ENCODE data around the gene RYR3.

Gene RYR3

DNA sequence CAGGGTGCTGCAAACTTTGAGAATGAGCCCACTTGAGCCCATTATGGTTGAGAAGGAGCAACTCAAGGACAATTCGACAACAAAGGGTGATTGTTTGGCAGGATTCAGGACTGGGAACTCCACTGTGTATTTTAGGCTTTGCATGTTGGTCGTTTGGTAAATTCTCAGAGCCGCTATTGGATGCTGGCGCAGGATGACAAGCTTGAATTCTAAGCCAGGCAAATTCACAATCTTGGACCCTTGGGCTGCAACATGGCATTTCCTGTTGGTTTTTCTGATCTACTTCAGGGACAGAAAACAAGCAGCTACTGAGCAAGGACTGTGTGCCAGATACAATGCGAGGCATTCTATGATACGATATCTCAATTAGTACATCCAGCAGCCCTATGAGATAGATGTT lies 82.8 kb downstream of the RYR3 start:
- Histone ChIP-seq H3K9me2 (replicated peaks; ENCODE audit: low read depth, low read length) (no peaks in the 10 kb centered on the region), H3K27me3 (ENCODE audit: insufficient read depth, low read length, poor library complexity, severe bottlenecking) (no peaks in the 10 kb centered on the region), H3K9ac (ENCODE audit: low read depth, low read length, poor library complexity, severe bottlenecking) (no peak overlapping the region), H3K36me3 (ENCODE audit: insufficient read depth, low read length) (no peaks in the 10 kb centered on the region), H3K4me2 (ENCODE audit: low read depth, low read length, poor library complexity, severe bottlenecking) (no peak overlapping the region), H3K9me3 (ENCODE audit: insufficient read depth, low read depth, low read length) (no peaks in the 10 kb centered on the region), H2AFZ (ENCODE audit: low read length) (no peak overlapping the region), H4K20me1 (ENCODE audit: insufficient read depth, low read length, poor library complexity, severe bottlenecking) (no peaks in the 10 kb centered on the region), H3K4me3 (ENCODE audit: low read length, poor library complexity, severe bottlenecking) (no peak overlapping the region), H3F3A (ENCODE audit: low read depth) (no peaks in the 10 kb centered on the region), H3K79me2 (ENCODE audit: insufficient read depth, low read length) (no peaks in the 10 kb centered on the region), H3K4me1 (ENCODE audit: insufficient read depth, low read length, poor library complexity, severe bottlenecking) (no peaks in the 10 kb centered on the region)
- TF ChIP-seq EZH2phosphoT487 (IDR thresholded peaks at IDR 0.05; ENCODE audit: borderline replicate concordance) (no peak), CTCF (conservative IDR thresholded peaks at IDR 0.05; ENCODE audit: low read length) (no peak)

- Histone ChIP-seq H3K9me3 (ENCODE audit: insufficient read depth, low read depth, low read length) (no peaks in the 10 kb centered on the region), H3K9ac (ENCODE audit: low read depth, low read length, poor library complexity, severe bottlenecking) (no peak overlapping the region), H3K79me2 (ENCODE audit: insufficient read depth, low read length) (no peaks in the 10 kb centered on the region), H3K27me3 (ENCODE audit: insufficient read depth, low read length, poor library complexity, severe bottlenecking) (no peaks in the 10 kb centered on the region), H3K36me3 (ENCODE audit: insufficient read depth, low read length) (no peaks in the 10 kb centered on the region), H3K9me2 (replicated peaks; ENCODE audit: low read depth, low read length) (no peaks in the 10 kb centered on the region), H3K4me1 (ENCODE audit: insufficient read depth, low read length, poor library complexity, severe bottlenecking) (no peaks in the 10 kb centered on the region), H3K4me3 (ENCODE audit: low read length, poor library complexity, severe bottlenecking) (no peak overlapping the region), H3F3A (ENCODE audit: low read depth) (no peaks in the 10 kb centered on the region), H4K20me1 (ENCODE audit: insufficient read depth, low read length, poor library complexity, severe bottlenecking) (no peaks in the 10 kb centered on the region), H2AFZ (ENCODE audit: low read length) (no peak overlapping the region), H3K4me2 (ENCODE audit: low read depth, low read length, poor library complexity, severe bottlenecking) (no peak overlapping the region)
- TF ChIP-seq CTCF (conservative IDR thresholded peaks at IDR 0.05; ENCODE audit: low read length): no peak
- TF ChIP-seq EZH2phosphoT487 (IDR thresholded peaks at IDR 0.05; ENCODE audit: borderline replicate concordance): no peak
Observed at GRCh38 chr15:33395321-33395720, 84.6 kb downstream of the RYR3 start.

DNA sequence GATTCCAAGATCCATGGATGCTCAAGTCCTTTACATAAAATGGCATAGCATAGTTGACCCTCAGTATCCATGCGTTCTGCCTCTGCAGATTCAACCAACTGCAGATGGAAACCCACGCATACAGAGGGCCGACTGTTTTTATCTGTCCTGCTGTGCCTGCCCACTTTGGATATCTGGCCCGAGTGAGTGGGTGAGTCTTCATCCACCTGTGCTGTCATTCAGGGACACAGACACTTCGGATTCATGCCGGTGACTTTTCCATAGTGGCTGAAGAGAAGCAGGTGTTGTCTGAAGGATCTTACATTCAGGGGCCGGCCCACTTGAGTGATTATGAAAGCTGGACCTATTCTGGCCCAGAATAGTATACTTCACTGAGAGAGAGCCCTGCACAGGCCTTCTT lies 85.1 kb downstream of the RYR3 start:
- no peaks in the 10 kb centered on the region for H3F3A ChIP-seq (ENCODE audit: low read depth)
- no peaks in the 10 kb centered on the region for H3K79me2 ChIP-seq (ENCODE audit: insufficient read depth, low read length)
- H3K9ac ChIP-seq (ENCODE audit: low read depth, low read length, poor library complexity, severe bottlenecking): no peak overlapping the region
- H3K4me2 ChIP-seq (ENCODE audit: low read depth, low read length, poor library complexity, severe bottlenecking): no peak overlapping the region
- no peaks in the 10 kb centered on the region for H3K36me3 ChIP-seq (ENCODE audit: insufficient read depth, low read length)
- H4K20me1 ChIP-seq (ENCODE audit: insufficient read depth, low read length, poor library complexity, severe bottlenecking): no peaks in the 10 kb centered on the region
- TF ChIP-seq EZH2phosphoT487 (IDR thresholded peaks at IDR 0.05; ENCODE audit: borderline replicate concordance) (no peak), CTCF (conservative IDR thresholded peaks at IDR 0.05; ENCODE audit: low read length) (no peak)
- no peak overlapping the region for H2AFZ ChIP-seq (ENCODE audit: low read length)
- no peaks in the 10 kb centered on the region for H3K9me2 ChIP-seq (replicated peaks; ENCODE audit: low read depth, low read length)
- H3K4me1 ChIP-seq (ENCODE audit: insufficient read depth, low read length, poor library complexity, severe bottlenecking): no peaks in the 10 kb centered on the region
- H3K27me3 ChIP-seq (ENCODE audit: insufficient read depth, low read length, poor library complexity, severe bottlenecking): no peaks in the 10 kb centered on the region
- no peaks in the 10 kb centered on the region for H3K9me3 ChIP-seq (ENCODE audit: insufficient read depth, low read depth, low read length)
- H3K4me3 ChIP-seq (ENCODE audit: low read length, poor library complexity, severe bottlenecking): no peak overlapping the region
